Keratinocyte (primary cell): ENCODE measurements around the gene CRABP1.

Source experiments
- CTCF ChIP-seq, 3 experiments: IDR thresholded peaks in 1 of 3; conservative IDR thresholded peaks in 1 of 3; optimal IDR thresholded peaks in 1 of 3; 2 replicates in 2 of 3; 3 replicates in 1 of 3; pipeline versions ENCODE3 to v1.5.1; 2011; ENCODE audit warnings: low read length in 3 of 3, mild to moderate bottlenecking in 3 of 3, moderate library complexity in 2 of 3, control low read depth in 1 of 3, inconsistent platforms in 1 of 3; ENCODE audit not compliant: insufficient read depth in 2 of 3; ENCODE audit errors: extremely low read depth in 1 of 3
- EZH2 ChIP-seq: IDR thresholded peaks from one replicate; pipeline ENCODE4 v1.6.1; 2012; ENCODE audit warnings: inconsistent platforms, mild to moderate bottlenecking, low read length, moderate library complexity

- TF ChIP-seq CTCF (optimal IDR thresholded peaks at IDR 0.05 in 1 of 3, IDR thresholded peaks at IDR 0.05 in 1 of 3, conservative IDR thresholded peaks at IDR 0.05 in 1 of 3; ENCODE audit: extremely low read depth in 1 of 3, insufficient read depth in 2 of 3, low read length in 3 of 3) (no peak), EZH2 (no peak)
Observed at GRCh38 chr15:78387246-78388037, 47.3 kb downstream of the CRABP1 start.
